ENCODE measurements around the gene KIF17.
"Not testable (repeated sequence)": the region's sequence is repeated elsewhere in the genome, so short reads cannot be mapped to it uniquely, and the experiment has no call there.

Gene KIF17

GRCh38 chr1:20691872-20692271, 25.9 kb downstream of the KIF17 start:
- no peak for DNase-seq (ENCODE audit: low read depth in 2 of 2)

GRCh38 chr1:20689645-20690056, 28.2 kb downstream of the KIF17 start:
- no peak for DNase-seq (ENCODE audit: low read depth in 2 of 2)

DNA sequence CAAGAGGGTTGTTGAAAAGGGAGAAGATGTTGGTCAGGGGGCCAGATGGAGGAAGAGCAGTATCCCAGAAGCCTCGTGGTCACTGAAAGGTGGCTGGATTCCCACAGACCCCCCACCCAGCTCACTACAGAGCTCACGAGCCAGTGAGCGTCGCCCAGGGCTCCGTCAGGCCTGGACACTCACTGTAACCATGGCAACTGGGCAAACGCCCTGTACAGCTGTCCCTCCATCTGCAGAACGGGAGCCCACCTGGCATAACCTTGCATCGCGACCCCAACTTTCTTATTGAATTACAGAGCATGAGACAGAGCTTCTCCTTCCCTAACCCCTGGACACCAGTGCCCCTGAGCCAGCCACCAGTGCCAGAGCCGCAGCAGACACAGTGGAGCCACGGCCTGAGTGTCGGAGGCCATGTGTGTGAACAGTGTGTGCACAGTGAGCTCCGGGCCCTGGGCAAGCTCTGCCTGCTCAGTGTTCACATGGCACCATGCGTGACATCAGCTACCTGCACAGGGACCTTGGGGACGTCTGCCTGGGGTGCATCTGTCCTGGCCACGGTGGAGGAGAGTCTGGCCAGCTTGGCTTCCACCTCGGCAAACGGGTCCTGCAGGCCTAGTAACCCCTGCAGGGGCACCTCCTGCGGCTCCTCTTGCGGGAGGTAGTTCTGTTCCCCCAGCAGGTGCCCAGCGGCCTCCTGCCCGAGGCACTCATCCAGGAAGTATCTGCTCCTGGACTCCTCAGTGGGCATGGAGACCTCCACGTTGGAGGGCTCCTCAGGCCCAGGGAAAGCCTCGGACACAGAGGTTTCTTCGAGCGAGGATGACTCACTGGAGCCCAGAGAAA, 30.7 kb downstream of the KIF17 start:
- DNase-seq (ENCODE audit: low read depth in 2 of 2): no peak

DNA sequence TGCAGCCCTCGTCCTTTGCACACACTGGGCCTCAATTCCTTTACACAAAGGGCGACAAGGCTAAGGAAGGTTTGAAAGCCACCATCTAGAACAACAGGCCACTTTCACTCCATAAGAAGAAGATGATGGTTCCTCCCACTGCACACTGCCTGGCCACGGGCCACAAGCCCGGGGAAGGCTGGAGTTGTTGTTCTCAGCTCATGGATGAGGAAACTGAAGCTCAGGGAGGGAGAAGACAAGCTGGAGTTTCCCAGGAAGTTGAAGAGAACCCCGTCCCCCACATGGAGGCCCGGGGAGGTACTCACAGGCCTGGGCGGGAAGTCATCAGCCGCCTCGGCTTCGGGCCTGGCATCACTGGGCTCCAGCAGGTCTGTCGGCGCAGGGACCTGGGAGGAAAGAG, 32.1 kb downstream of the KIF17 start:
- DNase-seq (ENCODE audit: low read depth in 2 of 2): no peak

DNA sequence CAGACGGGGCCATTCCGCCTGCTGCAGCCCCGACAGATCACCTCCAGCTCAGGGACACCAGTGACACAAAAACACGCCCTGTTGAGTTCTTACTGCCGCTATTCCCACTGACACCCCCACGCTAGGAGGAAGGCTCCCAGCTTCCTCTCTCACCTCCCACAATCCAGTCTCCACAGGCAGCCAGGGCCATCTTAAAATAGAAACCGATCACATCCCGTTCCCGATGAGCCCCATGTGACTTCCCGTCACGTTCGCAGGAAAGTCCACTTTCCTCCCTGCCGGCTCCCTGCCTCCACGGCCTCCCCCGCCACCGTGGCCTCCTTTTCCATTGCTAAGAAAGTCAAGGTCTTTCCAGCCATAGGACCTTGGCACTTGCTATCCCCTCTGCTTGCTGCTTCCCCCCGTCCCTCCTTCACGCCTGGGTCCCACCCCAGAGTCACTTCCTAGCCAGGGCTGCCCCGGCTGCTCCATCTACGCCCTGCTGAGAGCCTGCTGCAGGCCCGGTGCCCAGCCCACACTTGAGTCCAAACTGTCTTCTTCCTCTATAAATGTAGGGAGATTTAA, 32.6 kb downstream of the KIF17 start:
- DNase-seq (ENCODE audit: low read depth in 2 of 2): no peak

- no peak for DNase-seq (ENCODE audit: low read depth in 2 of 2)
These were observed 33.2 kb downstream of the KIF17 start for GRCh38 chr1:20684651-20685050.

- no peak for DNase-seq (ENCODE audit: low read depth in 2 of 2)
These were observed 33.7 kb downstream of the KIF17 start for GRCh38 chr1:20684050-20684620.

GRCh38 chr1:20683614-20684013, 34.2 kb downstream of the KIF17 start:
- DNase-seq (ENCODE audit: low read depth in 2 of 2): no peak

- no peak for DNase-seq (ENCODE audit: low read depth in 2 of 2)
These were observed 35.1 kb downstream of the KIF17 start for GRCh38 chr1:20682571-20683236.

DNA sequence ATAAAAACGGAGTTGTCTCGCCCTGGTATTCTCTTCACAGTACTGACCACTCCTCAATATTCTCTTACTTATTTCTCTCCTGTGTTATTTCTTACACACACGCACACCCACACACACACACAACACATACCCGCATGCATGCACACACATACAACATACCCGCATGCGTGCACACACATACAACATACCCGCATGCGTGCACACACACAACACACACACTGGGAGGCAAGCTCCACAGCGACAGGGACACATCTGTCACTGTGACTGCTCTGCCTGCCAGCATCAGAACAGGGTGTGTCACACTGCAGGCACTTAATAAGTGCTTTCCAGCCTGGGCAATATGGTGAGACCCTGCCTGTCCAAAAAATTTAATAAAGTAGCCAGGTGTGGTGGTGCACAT, 35.8 kb downstream of the KIF17 start:
- DNase-seq (ENCODE audit: low read depth in 2 of 2): no peak

DNA sequence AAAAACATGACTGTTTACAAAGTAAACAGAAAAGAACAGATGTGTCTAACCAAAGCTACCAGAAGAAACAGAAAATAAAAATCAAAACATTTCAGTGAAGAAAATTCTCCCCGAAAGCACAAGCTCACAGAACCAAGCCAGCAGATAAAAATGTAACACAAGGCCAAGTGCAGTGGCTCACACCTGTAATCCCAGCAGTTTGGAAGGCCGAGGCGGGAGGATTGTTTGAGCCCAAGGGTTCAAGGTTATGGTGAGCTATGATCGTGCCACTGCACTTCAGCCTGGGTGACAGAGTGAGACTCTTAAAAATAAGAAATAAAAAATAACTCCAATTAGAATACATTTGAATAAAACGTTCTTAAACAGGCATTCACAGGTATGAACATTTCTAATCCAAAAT, 37.5 kb downstream of the KIF17 start:
- no peak for DNase-seq (ENCODE audit: low read depth in 2 of 2)

DNA sequence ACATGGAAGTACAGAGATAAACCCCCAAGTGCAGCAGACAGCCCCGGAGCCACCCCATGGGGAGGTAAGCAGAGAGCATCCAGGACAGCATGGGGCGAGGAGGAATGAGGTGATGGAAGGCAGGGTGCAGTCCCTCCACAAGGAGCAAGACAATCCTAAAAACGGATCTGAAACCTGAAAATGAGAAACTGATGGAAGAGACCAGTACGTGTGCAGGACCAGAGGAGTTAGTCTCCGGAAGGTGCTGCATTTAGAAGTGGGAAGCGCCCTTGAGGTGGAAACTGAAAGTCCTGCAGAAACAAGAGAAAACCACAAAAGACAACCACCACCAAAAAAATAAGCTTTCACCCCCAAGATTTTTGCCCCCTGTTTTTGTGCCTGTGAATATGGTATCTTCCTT, 39.2 kb downstream of the KIF17 start:
- DNase-seq (ENCODE audit: low read depth in 2 of 2): no peak

GRCh38 chr1:20673626-20674025, 44.2 kb downstream of the KIF17 start:
- not testable (repeated sequence) for DNase-seq (ENCODE audit: low read depth in 2 of 2)

DNA sequence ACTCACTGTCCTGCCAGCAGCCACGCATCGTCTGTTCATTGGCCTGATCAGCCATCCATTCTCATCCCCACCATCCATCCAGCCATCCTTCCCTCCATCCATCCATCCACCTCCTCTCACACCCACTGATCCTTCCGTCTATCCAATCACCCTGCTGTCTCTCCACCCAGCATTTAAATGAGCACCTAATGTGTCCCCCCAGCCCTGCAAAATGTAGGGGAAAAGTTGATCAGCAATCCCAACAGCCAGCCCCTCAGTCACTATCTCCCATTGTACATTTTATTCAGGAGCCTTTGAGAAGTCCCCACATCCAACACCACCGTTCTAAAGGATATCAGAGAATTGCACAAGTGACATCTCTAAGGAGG, 45.6 kb downstream of the KIF17 start:
- DNase-seq (ENCODE audit: low read depth in 2 of 2): no peak

DNA sequence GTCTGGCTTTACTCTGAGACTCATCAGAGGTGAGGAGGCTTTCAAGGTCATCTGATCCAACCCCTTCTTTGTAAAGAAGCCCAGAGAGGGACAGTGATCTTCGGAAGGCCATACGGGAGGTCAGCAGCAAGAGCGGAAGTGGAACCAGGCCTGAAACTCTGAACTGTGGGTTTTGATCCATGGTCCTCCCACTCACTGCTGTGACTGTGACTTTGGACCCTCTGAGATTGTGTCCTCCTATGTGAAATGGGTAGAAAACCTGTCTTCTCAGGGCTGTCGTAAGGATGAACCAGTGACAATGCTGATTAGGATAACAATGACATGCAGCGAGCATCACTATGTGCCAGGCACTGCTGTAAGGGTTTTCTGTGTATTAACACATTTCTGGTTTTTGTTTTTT, 46.9 kb downstream of the KIF17 start:
- no peak for DNase-seq (ENCODE audit: low read depth in 2 of 2)

DNA sequence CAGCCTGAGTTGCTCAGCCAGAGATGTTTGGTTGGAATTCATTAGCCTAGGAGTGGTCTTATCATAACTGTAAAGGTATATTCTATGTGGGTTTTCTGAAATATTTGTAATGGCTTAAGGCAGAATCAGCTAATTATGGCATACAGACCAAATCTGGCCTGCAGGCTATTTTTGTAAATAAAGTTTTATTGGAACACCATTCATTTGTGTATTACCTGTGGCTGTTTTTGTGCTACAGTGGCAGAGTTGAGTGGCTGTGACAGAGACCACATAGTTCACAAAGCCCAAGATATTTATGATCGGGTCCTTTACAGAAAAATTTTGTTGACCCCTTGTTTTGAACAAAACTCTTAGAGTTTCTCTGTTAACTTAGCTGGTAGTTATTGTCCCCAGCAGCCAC, 49.2 kb downstream of the KIF17 start:
- no peak for DNase-seq (ENCODE audit: low read depth in 2 of 2)

GRCh38 chr1:20666804-20667203, 51.0 kb downstream of the KIF17 start:
- no peak for DNase-seq (ENCODE audit: low read depth in 2 of 2)

DNA sequence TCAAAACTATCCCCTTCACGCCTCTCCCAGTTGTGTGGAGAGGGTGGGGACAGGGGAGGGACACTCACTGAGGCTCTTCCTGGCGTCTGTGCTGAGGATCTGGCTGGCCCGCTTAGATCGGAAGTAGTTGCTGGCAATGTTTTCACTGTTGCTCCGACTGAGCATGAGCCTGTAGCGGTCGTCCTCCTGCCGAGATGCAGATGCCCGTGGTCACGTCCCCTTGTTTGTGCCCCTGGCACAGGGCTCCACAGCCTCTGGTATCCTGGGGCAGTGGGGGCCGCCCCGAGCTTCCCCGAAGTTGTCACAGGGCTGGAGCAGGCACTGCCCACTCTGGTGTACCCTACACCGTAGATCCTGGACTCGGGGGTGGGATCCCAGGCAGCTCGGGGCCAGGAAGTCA, 51.7 kb downstream of the KIF17 start:
- no peak for DNase-seq (ENCODE audit: low read depth in 2 of 2)

DNA sequence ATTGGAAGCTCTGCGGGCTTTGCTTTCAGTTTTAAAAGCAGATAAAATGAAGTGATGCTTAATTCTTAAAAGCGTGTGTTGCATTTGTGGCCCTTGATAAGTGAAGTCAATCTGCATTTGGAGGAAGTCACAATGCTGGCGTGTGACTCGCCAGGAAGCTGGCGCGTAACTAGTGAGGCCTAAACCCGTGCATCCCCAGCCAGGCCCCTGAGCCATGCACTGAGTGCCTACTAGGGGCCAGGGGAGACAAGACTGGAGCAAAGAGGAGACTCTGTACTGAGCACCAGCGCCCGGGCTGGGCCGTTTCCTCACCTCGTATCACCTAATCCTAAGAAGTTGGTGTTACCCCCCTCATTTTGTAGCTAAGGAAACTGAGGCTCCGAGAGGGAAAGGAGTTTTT, 52.1 kb downstream of the KIF17 start:
- DNase-seq (ENCODE audit: low read depth in 2 of 2): no peak

DNA sequence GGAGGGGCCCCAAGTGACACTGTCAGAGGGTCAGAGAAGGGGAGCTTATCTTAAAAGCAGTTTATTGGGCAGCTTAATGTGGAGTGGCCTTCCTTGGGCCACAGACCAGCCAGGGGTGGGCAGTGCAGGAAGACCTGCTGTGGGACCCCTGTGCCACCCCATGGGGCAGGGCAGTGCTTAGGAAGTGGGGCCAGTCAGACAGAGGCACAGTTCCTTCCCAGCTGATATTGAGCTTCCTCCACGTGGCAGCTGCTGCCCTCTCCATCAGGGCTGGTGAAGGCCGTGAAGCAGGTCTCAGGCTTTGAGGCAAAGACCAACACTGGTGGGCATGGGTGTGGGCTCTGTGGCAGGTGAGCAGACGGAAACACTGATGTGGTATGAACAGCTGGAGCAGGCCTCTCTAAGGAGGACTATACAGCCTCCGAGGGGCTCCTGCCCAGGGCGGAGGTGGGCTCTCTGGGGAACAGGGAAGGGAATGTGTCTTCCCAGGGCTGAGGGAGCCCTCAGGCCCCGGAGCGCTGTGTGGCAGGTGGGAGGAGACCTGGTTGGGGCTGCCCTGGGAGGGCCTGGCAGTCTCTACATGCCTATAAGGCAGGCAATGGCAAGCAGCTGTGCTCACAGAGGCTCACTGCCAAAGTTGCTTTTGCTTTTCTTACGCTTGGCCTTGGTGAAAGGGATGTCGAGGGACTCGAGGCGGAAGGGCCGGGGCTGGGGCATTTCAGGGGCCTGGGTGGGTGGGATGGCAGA, 53.7 kb downstream of the KIF17 start:
- DNase-seq (ENCODE audit: low read depth in 2 of 2): no peak

GRCh38 chr1:20663365-20663764, 54.4 kb downstream of the KIF17 start:
- no peak for DNase-seq (ENCODE audit: low read depth in 2 of 2)

GRCh38 chr1:20662110-20662475, 55.7 kb downstream of the KIF17 start:
- no peak for DNase-seq (ENCODE audit: low read depth in 2 of 2)
